IPS-20b (cell line): ENCODE results near the gene TSSK6.
"Not testable (repeated sequence)": the region's sequence is repeated elsewhere in the genome, so short reads cannot be mapped to it uniquely, and the experiment has no call there.

Experiments used
- H3K27ac ChIP-seq: one replicate; pipeline ENCODE4 v1.5.1; 2013; ENCODE audit warnings: low read length
- H3K27me3 ChIP-seq: 2 replicates; pipeline ENCODE4 v1.6.1; 2013; ENCODE audit warnings: mild to moderate bottlenecking, low read length, inconsistent platforms; ENCODE audit not compliant: insufficient read depth
- H3K36me3 ChIP-seq: 2 replicates; pipeline ENCODE4 v1.6.1; 2013; ENCODE audit warnings: low read depth, mild to moderate bottlenecking, inconsistent platforms, low read length, moderate library complexity; ENCODE audit not compliant: insufficient read depth
- H3K4me1 ChIP-seq: 2 replicates; pipeline ENCODE4 v1.6.1; 2013; ENCODE audit warnings: mild to moderate bottlenecking, control low read depth, inconsistent platforms, low read length, moderate library complexity; ENCODE audit not compliant: insufficient read depth
- H3K4me3 ChIP-seq: 2 replicates; pipeline ENCODE4 v1.5.1; 2013; ENCODE audit warnings: mild to moderate bottlenecking, low read length, inconsistent platforms
- H3K9ac ChIP-seq: 2 replicates; pipeline ENCODE4 v1.6.1; 2013; ENCODE audit warnings: low read depth, mild to moderate bottlenecking, inconsistent platforms, low read length, moderate library complexity
- H3K9me3 ChIP-seq: 2 replicates; pipeline ENCODE4 v1.6.1; 2013; ENCODE audit warnings: mild to moderate bottlenecking, low read depth, low read length, inconsistent platforms; ENCODE audit not compliant: insufficient read depth

TSSK6 gene

DNA sequence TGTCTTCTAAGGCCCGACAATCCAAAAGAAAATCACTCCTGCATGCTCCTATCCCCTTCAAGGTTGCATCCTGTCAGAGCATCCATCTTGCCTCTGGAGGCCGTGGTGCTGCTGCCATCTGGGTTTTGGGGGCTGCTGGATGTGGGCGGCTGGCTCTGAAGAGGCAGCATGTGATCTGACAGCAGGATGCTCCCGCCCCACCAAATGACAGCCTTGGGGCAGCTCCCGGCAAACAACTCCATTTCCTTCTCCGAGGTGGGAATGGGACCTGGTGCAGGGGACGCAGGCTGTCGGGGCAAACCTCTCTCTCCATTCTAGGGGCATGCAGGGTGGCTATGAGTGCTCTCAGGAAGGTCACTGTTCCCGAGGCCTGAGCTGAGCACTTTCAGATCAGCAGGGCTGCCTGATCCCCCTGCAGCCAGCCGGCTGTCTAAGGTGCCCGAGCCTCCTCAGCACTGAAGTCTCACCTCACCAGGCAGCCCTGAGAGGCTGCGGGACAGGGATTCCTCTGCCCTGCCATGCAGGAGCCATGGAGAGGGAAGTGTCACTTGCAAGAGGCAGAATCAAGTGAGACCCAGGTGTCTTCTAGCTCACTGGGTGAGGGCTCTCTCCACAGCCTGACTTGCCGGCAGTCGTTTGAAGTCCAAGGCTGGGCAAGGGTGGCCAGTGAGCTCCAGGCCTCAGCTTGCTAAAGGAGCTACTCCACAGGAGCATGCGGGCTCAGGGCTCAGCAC, 28.8 kb downstream of the TSSK6 start:
- H3K4me1 ChIP-seq, result peaks cover 25% of the 10 kb centered on the region
- H3K27ac ChIP-seq, result no peak overlapping the region
- peaks cover 16% of the 10 kb centered on the region for H3K36me3 ChIP-seq

DNA sequence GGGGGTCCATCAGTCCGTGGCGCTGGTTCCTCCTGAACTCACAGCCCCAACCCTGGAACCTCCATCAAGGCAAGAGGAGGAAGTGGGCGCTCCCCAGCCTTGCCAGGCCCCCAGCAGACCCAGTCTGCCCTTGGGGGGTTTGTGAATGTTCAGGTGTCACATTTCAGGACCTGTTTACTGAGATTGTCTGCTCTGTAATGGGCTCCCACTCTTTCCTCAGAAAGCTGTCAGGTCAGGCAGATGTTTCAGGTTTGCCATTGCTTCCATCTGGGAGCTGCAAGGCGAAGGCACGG, 29.4 kb downstream of the TSSK6 start:
- Histone ChIP-seq H3K4me3 (no peak overlapping the region), H3K9me3 (no peaks in the 10 kb centered on the region), H3K27ac (no peak overlapping the region), H3K4me1 (peaks cover 25% of the 10 kb centered on the region), H3K27me3 (no peaks in the 10 kb centered on the region), H3K36me3 (peaks cover 16% of the 10 kb centered on the region), H3K9ac (no peak overlapping the region)

More for the DNA sequence above, 28.8 kb downstream of the TSSK6 start:
- Histone ChIP-seq H3K9ac (no peak overlapping the region), H3K27me3 (no peaks in the 10 kb centered on the region), H3K4me3 (no peak overlapping the region), H3K9me3 (no peaks in the 10 kb centered on the region)

DNA sequence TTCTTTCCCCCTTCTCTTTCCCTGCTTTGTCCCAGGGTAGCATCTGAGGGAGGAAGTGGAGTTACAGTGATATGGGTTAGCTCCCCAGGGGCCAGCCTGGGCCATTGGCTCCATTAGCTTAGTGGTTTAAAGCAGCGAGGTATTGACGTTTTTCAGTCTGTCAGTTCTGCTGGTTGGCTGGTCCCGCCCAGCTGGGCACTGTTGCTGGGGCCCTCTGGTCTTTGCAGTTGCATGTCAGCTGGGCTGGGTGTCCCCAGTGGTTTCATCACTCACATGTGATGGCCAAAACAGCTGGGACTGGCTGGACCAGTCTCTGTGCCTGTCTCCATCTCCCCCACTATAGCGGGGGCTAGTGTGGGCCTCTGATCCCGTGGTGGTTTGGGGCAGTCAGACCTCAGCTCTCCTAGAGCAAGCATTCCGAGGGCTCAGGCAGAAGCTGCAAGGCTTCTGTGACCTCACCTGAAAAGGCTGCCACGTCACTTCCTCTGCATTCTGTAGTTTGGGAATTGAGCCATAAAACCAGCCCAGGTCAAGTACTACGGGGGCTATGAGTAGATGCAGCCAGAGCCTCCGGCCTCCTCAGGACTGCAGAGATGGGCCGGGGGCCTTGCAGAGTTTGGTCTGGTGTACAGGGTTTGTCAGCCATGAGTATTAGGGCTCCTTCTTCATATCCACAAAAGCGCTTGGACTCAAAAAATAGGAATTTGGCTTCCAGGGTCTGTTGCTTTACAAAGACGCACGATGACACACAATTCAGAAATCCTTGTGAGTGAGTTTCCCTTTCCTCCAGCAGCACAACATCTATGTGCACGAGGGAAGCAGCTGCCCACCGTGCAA, 30.0 kb downstream of the TSSK6 start:
- Histone ChIP-seq H3K27ac (no peak overlapping the region), H3K36me3 (peaks cover 18% of the 10 kb centered on the region; the same call in 1 of the 2 replicates), H3K9ac (no peak overlapping the region), H3K4me3 (no peak overlapping the region), H3K4me1 (peaks cover 25% of the 10 kb centered on the region), H3K9me3 (no peaks in the 10 kb centered on the region), H3K27me3 (no peaks in the 10 kb centered on the region)

DNA sequence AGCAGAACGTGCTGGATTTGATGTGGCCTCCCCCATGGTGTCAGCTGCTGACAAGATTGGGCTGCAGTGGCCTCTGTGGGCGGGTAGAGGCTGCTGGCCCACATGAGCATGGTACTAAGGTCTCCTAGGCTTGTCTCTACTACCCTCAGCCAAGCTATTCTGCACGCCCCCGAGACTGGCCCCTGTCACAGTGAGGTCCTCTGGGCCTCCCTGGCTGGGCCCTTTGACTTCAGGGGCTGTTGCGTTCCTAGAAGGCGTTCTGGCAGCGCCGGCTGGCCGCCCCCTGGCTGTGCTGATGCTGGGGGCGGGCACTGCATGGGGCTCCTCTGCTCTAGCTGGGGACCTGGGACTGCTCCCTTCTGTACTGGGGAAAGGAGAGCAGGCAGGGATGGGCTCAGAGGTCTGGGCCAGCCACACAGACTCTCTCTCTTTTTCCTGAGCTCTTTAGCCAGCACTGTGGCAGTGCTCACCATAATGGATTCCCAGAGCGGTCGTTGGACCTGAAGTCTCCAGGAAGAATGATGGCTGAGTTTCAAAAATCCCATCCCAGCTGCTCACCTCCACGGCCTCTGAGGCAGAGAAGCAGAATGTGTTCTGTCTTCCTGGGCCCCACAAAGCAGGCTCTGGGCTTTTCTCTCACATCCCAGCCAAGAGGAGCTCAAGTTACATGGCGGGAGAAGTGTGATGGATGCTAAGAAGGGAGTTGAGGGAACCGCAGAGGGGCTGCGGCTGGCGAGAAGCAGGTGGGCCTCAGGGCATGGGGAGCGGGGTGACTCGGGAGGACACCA, 32.3 kb downstream of the TSSK6 start:
- Histone ChIP-seq H3K27me3 (no peaks in the 10 kb centered on the region), H3K9ac (no peak overlapping the region), H3K27ac (no peak overlapping the region), H3K36me3 (peaks cover 21% of the 10 kb centered on the region), H3K4me1 (peaks cover 5% of the 10 kb centered on the region), H3K9me3 (no peaks in the 10 kb centered on the region), H3K4me3 (no peak overlapping the region)

DNA sequence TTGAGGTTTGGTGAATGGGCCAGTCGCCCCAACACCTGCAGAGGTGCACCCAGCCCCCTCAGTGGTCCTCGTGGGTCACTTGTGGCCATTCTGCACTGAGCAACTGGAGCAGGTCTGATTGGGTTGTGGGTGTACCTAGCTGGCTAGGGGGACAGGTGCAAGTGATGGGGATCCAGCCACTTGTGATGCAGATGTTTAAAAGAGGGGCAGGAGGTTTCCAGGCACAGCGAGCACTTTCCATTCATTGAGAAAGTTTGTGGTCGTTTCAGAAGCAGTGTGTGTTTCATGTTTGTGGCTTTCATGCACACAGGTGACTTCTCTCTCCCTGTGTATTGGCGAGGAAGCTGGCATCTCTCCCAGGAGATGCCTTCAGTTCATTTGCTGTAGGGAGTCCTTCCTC, 34.7 kb downstream of the TSSK6 start:
- Histone ChIP-seq H3K4me1 (peaks cover 9% of the 10 kb centered on the region), H3K4me3 (no peak overlapping the region), H3K9ac (no peak overlapping the region), H3K36me3 (peaks cover 21% of the 10 kb centered on the region), H3K9me3 (no peaks in the 10 kb centered on the region), H3K27me3 (no peaks in the 10 kb centered on the region), H3K27ac (no peak overlapping the region)

DNA sequence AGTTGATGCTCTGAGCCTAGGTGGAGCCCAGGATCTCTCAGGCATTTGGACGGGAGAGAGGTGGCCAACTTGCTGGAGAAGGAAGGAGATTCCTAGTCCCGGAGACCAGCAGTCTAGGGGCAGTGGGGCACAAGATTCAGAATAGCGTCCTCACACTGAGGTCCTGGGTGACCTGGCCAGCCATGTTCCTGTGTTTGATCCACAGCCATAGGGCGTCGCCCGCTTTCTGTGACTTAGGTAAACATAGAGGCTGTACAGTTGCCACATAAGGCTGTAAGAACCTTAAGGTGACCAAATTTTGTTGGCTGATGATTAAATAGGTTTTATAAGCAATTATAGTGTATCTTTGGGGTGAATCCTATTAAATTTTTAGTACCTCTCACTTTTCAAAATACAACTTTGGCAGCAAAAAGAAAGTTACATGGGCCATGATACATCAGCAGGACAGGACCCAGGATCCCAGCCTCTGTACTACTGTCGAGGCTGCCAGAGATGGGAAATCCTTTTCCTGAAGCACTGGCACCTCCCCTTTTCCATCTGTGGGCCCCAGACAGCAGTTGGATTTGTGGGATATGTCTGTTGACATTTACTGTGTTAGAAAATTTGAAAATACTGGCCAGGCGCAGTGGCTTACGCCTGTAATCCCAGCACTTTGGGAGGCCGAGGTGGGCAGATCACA, 37.5 kb downstream of the TSSK6 start:
- Histone ChIP-seq H3K27me3 (no peaks in the 10 kb centered on the region), H3K36me3 (peaks cover 22% of the 10 kb centered on the region), H3K4me3 (no peak overlapping the region), H3K27ac (no peak overlapping the region), H3K9ac (no peak overlapping the region), H3K9me3 (no peaks in the 10 kb centered on the region), H3K4me1 (peaks cover 24% of the 10 kb centered on the region)

DNA sequence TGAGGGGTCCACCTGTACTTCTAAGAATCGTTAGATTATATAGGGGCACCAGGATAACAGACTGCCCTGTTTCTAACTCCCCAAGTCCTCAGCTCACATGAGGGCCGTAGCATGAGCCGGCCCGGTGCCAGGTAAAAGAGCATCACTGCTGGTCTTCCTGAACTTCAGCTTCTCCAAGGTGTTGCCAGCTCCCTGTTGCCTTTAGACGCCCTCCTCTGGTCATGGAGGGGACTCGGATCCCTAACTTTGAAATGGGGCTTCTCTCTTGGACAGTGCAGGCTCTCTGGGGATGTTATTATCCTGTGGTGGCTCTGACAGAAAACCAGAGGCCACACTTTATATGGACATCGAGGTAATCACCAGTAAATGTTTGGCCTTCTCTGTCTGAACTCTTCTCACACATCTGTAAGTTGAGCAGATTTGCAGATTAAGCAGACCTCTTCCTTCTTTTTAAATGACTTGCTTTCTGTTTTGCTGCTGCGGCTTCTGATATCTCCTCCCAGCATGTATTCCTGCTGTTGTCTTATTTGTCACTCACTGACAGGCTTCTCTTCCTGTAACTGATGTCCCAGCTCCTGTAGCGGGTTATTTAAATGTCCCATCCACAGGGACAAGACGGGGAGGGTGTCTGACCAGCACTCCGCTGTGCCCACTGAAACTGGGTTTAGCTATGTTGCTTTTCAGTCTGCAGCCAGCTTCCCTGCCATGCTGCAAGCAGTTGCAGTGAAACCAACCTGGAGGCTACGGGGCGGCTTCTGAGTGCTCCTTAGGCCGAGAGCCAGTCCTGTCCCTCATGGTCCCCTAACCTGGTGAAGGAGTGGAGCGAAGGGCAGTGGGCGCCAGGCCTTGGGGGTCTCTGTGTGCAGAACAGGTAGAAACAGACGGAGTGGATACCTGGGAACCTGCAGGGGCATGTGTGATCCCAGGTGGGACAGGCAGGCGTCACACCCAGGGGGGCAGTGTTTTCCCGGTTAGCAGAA, 39.2 kb downstream of the TSSK6 start:
- Histone ChIP-seq H3K27ac (no peak overlapping the region), H3K4me3 (peak overlapping the region; percentile 65), H3K27me3 (no peaks in the 10 kb centered on the region), H3K9ac (peak overlapping the region; percentile 57; the same call in 1 of the 2 replicates), H3K4me1 (peaks cover 24% of the 10 kb centered on the region), H3K9me3 (no peaks in the 10 kb centered on the region), H3K36me3 (peaks cover 21% of the 10 kb centered on the region)

DNA sequence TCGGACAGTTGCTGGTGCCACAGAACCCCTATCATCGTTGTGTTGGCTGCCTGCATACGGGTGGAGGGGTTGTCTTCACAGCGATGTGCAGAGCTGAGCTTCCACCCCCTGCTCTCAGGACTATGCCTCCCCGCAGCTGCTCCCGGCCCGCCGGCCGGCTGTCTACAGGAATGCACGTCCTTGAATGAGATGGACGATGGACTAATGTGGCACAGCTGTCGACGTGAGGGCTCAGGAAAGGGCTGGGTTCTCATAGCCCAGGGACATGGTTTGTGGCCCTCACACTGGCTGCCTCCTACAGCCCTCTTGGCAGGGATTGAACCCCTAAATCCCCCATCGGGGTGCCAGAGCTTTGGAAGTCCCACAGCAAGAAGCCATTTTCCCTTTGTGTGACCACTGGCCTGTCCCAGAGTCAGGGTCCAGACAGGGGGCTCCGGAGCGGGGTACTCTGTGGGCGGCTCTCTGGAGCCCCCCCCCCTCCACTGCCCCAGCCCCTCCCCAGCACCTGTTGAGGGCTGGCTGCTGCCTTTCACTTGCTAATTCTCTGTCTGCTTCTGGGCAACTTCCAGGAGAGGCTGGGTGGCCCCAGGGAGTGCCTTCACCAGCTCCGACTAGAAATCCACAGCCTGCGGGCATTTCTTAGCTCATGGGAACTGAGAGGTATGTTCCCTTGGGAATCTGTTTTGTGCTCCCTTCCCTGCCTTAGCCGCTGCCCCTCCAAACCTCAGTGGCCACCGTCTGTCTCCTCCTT, 40.2 kb downstream of the TSSK6 start:
- Histone ChIP-seq H3K9ac (peak overlapping the region; percentile 57; the same call in 1 of the 2 replicates), H3K9me3 (no peaks in the 10 kb centered on the region), H3K4me3 (peak overlapping the region; percentile 65), H3K4me1 (peaks cover 24% of the 10 kb centered on the region), H3K27ac (no peak overlapping the region), H3K27me3 (no peaks in the 10 kb centered on the region), H3K36me3 (peaks cover 17% of the 10 kb centered on the region)

DNA sequence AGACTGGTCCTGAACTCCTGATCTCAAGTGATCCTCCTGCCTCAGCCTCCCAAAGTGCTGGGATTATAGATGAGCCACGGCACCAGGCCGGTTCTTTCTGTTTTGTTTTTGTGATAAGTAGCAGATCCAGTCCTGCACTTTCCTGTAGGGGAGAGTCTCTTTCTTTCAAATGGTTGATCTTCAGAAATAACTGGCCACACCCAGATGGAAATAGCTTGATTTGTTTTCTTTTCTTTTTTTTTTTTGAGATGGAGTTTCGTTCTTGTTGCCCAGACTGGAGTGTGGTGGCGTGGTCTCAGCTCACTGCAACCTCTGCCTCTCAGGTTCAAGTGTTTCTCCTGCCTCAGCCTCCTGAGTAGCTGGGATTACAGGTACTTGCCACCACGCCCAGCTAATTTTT, 43.2 kb downstream of the TSSK6 start:
- Histone ChIP-seq H3K36me3 (peaks cover 35% of the 10 kb centered on the region), H3K9me3 (peaks cover 18% of the 10 kb centered on the region), H3K4me1 (peaks cover 24% of the 10 kb centered on the region)
- H3K9ac ChIP-seq, H3K4me3 ChIP-seq, H3K27ac ChIP-seq, H3K27me3 ChIP-seq: not testable (repeated sequence)

DNA sequence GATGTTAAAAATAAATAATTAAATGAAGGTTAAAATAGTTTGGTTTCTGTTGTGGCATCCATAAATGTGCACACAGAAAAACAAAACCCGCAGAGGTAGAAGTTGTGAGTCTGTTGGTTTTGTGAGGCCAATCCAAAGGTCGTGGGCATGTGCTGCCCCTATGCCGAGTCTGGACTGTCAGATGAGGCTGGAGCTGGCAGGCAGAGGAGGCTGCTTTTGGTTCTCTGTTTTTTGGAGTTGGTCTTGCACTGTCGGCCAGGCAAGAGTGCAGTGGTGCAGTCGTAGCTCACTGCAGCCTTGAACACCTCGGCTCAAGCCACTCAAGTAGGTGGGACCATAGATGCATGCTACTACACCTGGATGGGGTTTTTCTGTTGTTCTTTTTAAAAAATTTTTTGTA, 43.7 kb downstream of the TSSK6 start:
- no peaks in the 10 kb centered on the region for H3K27me3 ChIP-seq
- H3K9ac ChIP-seq, result no peak overlapping the region
- peaks cover 37% of the 10 kb centered on the region for H3K36me3 ChIP-seq
- peaks cover 24% of the 10 kb centered on the region for H3K4me1 ChIP-seq
- no peak overlapping the region for H3K27ac ChIP-seq
- H3K9me3 ChIP-seq, result peaks cover 18% of the 10 kb centered on the region
- no peak overlapping the region for H3K4me3 ChIP-seq
